Measurements from ENCODE around the gene HDAC6.
"Not testable (repeated sequence)": the region's sequence is repeated elsewhere in the genome, so short reads cannot be mapped to it uniquely, and the experiment has no call there.

HDAC6 gene

DNA sequence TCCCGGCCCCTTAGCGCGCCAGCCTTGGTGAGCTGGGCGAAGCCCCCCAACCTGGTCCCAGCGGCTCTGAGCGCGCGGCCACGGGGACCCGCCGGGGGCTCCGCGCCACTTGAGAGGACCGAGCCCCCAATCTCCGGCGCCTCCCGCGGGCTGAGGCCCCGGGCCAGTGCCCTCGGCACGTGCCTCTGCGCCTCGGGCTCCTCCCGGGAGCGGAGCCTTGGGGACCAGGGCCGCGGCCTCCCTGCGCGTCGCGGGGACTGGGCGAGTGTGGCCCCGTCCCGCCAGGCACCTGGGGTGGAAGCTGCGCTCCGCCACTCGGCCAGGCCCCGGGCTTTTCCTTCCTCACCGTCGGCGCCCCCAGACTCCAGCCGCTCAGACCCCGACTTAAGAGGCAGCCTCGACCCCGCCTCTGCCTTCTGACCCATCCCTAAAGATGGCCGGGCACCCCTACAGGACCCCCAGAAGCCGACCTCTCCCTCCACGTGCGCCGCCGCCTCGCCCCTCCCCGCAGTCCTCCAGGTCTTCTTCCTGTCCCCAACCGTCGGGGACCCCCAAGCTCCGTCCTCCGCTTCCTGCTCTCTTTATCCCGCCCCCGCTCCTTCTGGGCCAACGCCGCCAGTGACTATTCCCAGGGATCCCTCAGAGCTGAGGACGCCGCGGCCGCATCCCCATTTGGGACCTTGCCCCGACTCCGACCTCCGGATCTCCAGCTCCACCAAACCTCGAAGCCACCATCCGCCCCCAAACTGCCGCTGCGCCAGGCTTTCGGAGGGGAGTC, 25.2 kb downstream of the HDAC6 start:
- DNase-seq = no peak

DNA sequence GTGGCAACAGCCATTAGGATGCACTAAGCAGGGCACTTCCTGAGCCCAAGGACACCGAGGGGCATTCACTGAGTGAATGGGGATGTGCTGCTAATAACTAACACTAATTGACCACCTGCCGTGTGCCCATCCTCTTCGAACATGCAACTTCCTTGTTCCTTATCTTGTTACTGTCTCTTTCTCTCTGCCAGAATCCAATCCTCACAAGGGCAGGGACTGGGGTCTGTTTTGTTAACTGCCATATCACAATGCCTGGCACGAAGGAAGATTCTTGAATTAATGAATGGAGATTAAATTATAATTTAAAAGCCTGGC, 25.7 kb downstream of the HDAC6 start:
- DNase-seq = no peak

DNA sequence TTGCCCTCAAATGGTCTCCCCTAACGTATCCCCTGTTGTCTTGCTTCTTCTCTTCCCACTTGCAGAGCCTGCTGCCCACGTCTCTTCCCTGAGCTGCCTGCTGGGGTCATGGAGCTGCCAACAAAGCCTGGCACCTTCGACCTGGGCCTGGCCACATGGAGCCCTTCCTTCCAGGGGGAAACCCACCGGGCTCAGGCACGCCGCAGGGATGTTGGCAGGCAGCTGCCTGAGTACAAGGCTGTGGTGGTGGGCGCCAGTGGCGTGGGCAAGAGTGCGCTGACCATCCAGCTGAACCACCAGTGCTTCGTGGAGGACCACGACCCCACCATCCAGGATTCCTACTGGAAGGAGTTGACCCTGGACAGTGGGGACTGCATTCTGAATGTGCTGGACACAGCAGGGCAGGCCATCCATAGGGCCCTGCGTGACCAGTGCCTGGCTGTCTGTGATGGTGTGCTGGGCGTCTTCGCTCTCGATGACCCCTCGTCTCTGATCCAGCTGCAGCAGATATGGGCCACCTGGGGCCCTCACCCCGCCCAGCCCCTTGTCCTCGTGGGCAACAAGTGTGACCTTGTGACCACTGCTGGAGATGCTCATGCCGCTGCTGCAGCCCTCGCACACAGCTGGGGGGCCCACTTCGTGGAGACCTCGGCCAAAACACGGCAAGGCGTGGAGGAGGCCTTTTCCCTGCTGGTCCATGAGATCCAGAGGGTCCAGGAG, 27.3 kb downstream of the HDAC6 start:
- no peak for DNase-seq

DNA sequence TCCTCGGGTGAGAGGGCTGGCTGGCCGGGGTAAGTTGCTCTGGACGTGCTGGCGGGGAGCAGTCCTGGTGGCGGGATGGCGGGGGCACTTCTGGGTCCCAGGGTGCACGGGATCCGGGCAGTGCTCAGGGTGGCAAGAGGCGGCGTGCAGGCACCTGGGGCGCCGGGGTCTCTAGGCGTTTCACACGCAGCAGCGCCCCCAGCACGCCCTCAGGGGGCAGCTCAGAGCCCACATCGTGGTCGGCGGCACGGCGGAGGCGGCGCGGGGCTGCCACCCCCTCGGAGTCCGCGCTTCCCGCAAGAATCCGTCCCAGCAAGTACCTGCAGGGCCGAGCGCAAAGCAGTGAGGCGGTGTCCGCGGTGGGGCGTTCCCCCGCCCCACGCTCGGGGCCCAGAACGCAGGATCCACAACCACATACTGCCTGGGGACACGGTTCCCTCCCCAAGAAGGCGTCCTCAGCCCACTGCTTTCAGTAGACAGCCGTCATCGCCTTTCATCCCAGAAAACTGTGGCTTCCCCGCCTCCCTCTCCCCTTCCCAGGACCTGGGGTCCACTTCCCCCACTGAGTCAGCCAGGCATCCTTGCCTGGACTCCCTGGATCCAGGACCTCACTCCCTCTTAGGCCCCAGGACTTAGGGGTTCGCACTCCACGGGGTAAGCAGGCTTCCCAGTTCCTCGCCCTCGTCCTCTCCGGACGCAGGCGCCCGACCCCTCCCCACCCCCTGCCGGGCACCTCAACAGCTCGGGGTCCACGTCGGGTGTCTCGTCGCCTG, 29.5 kb downstream of the HDAC6 start:
- DNase-seq = no peak

DNA sequence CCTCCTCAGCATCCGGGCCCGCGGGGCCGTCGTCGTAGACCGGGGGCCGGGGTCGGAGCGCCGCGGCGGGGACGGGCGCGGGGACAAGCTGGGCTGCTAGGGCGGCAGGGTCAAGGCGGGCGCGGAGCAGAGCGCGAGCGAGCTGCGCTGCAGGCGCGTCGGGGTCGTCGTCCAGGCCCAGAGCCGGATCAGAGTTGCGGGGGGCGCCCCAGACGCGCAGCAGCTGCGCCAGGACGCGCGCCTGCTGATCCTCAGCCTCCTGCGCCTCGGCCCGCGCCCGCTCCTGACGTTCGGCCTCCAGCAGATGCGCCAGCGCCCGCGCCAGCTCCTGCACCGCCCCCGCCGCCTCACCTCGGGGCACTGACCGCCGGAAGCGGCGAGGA, 30.0 kb downstream of the HDAC6 start:
- no peak for DNase-seq

DNA sequence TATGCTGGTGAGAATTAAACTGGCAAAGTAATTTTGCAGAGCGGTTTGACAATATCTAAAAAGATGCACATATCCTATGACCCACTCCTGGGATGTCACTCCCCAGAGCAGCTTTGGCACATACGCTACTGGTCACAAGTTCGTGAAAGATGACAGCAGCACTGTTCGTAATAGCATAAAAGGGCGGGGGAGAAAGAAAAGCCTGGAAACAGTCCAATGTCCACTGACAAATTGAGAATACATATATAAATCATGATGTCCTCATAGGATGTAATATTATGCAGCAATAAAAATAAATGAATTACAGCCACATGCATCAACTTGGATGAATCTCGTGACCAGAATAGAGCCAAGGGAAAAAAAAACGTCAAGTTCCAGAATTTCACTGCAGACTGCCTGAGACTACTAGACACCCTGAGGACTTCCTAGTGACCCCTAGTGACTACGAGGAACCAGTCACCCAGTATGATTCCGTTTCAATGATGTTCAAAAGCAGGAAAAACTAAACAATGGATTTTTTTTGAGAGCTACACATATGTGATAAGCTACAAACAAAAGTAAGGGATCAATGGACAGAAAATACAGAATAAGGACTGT, 31.8 kb downstream of the HDAC6 start:
- DNase-seq = no peak

DNA sequence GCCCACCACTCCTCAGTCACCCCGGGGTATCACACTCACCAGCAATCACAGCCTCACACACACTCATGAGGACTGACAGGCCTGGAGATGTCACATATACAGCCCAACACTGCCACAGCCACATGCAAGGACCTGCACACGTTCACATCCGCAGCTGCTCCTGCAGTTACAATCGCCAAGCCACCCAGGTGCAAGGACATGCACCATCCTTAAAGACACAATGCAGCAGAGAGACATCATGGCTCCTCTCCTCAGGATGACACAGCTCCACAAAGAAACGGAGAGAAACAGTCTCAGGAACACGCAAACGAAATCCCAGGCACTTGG, 32.5 kb downstream of the HDAC6 start:
- DNase-seq = no peak

DNA sequence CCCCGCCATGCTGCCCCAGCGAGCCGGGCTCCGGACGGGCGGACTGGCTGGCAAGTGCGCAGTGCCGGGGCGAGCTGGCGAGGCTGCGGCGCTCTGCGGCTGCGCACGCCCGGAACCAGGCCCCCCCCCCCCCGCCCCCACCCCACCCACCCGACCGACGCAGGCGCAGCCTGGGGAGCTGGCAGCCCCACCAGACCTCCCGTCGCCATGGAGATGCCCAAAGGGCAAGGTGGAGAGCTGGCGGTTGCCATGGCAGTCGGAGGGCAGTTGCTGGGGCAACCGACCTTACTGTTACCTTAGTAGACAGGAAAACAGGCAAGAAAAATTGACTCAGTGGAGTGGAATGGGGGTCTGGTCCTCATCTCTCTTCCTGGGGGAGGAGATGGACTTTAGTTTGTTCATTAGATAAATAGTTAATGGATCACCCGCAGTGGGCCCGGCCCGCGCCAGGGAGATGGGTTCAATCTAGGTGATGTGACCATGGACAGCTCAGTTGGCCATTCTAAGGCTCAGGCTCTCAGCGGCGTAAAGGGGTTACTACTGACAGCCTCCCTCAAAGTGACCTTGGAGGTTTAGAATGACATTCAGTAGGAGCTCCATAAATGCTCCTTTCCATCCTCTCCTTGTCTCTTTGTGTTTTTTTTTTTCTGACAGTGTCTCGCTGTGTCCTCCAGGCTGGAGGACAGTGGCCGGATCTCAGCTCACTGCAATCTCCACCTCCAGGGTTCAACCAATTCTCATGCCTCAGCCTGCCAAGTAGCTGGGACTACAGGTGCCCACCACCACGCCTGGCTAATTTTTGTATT, 33.9 kb downstream of the HDAC6 start, which contains the start of gene PCSK1N:
TSS of gene PCSK1N (minus strand) at position 87 of the 806 bp plus-strand sequence. CDS start at position 9, 78 bp downstream.
- peak; percentile 59 for DNase-seq

DNA sequence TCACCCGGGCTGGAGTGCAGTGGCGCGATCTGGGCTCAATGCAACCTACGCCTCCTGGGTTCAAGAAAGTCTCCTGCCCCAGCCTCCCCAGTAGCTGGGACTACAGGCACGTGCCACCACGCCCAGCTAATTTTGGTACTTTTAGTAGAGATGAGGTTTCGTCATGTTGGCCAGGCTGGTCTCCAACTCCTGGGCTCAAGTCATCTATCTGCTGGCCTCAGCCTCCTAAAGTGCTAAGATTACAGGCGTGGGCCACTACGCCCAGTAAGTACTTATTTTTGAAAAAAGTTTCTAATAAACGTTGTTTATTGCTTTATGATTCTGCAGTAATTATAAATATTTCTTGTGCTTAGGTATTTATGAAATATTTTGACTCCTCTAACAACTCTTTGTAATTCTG, 37.8 kb downstream of the HDAC6 start:
- DNase-seq = no peak

DNA sequence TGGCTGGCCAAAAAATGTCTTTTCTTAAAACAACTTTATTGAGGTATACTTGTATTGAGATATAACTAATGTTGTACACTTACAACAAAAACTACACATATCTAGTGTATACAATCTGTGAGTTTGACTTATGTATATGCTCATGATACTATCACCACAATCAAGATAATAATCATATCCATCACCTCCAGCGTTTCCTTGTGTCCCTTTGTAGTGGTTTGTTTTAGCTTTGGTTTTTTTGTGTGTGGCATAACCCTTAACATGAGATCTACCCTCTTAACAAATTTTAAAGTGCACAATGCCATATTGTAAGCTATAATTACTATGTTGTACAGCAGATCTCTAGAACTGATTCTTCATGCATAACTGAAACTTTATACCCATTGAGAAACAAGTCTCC, 47.0 kb downstream of the HDAC6 start:
- peak; percentile 15 for DNase-seq

DNA sequence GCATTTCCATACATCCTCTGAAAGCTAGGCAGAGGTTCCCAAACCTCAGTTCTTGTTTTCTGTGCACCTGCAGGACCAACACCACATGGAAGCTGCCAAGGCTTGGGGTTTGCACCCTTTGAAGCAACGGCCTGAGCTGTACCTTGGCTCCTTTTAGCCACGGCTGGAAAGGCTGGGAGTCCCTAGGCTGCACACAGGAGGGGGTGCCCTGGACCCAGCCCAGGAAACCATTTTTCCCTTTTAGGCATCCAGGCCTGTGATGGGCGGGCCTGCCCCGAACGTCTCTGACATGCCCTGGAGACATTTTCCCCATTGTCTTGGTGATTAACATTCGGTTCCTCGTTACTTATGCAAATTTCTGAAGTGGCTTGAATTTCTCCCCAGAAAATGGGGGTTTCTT, 51.0 kb downstream of the HDAC6 start:
- no peak for DNase-seq

DNA sequence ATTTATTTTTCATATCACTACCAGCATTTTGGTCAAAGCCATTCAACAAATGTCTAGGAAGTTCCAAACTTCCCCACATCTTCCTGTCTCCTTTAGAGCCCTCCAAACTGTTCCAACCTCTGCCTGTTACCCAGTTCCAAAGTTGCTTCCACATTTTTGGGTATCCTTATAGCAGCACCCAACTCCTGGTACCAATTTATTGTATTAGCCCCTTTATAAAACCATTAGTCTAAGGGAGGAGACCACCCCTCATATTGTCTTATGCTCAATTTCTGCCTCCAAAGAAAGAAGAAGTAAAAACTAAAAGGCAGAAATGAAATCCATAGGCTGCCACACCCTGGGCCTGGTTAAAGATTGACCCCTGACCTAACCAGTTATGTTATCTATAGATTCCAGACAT, 51.6 kb downstream of the HDAC6 start:
- not testable (repeated sequence) for DNase-seq

DNA sequence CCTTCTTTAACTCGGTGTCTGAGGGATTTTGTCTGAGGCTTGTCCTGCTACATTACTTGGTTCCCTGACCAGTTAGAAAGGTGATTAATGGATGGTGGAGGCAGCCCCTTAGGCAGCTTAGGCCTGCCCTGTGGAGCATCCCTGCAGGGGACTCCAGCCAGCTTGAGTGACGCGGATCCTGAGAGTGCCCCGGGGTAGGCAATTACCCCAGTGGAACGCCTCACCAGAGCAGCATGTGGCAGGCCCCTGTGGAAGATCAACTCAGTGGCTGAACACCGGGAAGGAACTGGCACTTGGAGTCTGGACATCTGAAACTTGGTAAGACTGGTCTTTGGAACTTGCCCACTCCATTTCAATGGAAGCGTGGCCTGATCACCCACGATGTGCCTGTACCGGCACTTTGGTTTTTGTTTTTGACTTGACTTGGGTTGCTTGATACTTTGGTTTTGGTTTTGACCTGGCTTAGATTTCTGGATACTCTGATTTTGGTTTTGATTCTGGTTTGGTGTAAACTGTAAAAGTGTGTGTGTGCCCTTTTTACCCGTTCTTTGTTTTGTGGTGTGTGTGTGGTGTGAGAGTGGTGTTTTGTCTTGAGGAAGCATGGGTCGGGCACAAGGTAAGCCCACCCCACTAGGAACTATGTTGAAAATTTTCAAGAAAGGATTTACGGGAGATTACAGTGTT, 52.4 kb downstream of the HDAC6 start:
- DNase-seq = not testable (repeated sequence)

DNA sequence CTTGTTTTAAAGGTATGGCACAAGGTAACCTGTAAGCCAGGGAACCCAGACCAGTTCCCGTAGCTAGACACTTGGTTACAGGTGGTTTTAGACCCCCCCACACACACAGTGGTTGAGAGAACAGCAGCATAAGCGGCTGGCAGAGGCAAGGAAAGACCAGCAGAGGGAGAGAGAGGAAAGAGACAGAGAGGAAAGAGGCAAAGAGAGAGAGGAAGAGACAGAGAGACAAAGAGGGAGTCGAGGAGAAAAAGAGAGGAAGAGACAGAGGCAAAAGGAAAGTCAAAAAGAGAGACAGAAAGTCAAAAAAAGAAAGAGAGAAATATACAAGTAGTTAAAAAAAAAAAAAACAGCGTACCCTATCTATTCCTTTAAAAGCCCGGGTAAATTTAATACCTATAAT, 53.0 kb downstream of the HDAC6 start:
- peak; percentile 21 for DNase-seq

DNA sequence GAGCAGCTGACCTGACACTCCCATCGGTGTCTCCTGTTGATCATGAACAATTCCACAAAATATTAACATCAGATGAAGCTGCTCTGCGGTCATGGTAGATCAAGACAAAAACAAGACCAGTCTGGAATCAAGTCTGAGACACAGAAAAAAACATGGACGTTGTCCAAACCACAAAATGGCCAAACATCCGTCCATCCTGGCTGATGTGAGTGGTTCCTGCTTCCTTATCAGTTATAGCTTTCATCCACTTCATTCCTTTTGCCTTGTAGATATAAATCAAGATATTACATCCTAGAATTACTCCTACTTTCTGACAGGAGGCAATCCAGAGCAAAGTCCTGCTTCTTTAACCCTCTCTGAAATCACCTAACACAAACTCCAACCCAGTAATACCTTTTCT, 62.3 kb downstream of the HDAC6 start:
- DNase-seq = no peak

DNA sequence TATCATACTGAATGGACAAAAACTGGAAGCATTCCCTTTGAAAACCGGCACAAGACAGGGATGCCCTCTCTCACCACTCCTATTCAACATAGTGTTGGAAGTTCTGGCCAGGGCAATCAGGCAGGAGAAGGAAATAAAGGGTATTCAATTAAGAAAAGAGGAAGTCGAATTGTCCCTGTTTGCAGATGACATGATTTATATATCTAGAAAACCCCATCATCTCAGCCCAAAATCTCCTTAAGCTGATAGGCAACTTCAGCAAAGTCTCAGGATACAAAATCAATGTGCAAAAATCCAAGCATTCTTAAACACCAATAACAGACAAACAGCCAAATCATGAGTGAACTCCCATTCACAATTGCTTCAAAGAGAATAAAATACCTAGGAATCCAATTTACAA, 70.2 kb downstream of the HDAC6 start:
- DNase-seq = not testable (repeated sequence)
